MM.1S (cell line): Measurements from ENCODE around the gene CORO2A.
"Not testable (repeated sequence)": the region's sequence is repeated elsewhere in the genome, so short reads cannot be mapped to it uniquely, and the experiment has no call there.

ENCODE experiments used
- DNase-seq: peaks from one replicate; pipeline ENCODE4 v3.0.0-alpha.2; 2015
- H2AFZ ChIP-seq: fragments of 300-600 bp; sonication (generic); 2 replicates; pipeline ENCODE4 v1.6.0; 2016; ENCODE audit warnings: antibody characterized with exemption, low read length
- H3F3A ChIP-seq: fragments of 300-600 bp; sonication (generic); 2 replicates; pipeline ENCODE4 v1.6.1; 2016; ENCODE audit warnings: mild to moderate bottlenecking, antibody characterized with exemption, low read length, moderate library complexity, mixed read lengths; ENCODE audit not compliant: insufficient read depth
- H3K27ac ChIP-seq: fragments of 300-600 bp; sonication (generic); 2 replicates; pipeline ENCODE4 v1.5.1; 2016; ENCODE audit warnings: mild to moderate bottlenecking, low read length
- H3K27me3 ChIP-seq: fragments of 300-600 bp; sonication (generic); replicated peaks from 2 replicates; pipeline ENCODE4 v1.6.0; 2016; ENCODE audit warnings: low read length; ENCODE audit not compliant: insufficient read depth
- H3K36me3 ChIP-seq: fragments of 300-600 bp; sonication (generic); replicated peaks from 2 replicates; pipeline ENCODE4 v1.6.1; 2016; ENCODE audit warnings: mild to moderate bottlenecking, low read length, mixed read lengths; ENCODE audit not compliant: insufficient read depth
- H3K4me1 ChIP-seq: fragments of 300-600 bp; sonication (generic); 2 replicates; pipeline ENCODE4 v1.6.1; 2016; ENCODE audit warnings: low read length, mixed read lengths
- H3K4me2 ChIP-seq: fragments of 300-600 bp; sonication (generic); 2 replicates; pipeline ENCODE4 v1.6.0; 2016; ENCODE audit warnings: low read depth, low read length
- H3K4me3 ChIP-seq: fragments of 300-600 bp; sonication (generic); 2 replicates; pipeline ENCODE4 v1.5.1; 2016; ENCODE audit warnings: low read length, mixed read lengths
- H3K79me2 ChIP-seq: fragments of 300-600 bp; sonication (generic); 2 replicates; pipeline ENCODE4 v1.6.1; 2016; ENCODE audit warnings: mixed run types, low read length, mixed read lengths
- H3K9ac ChIP-seq: fragments of 300-600 bp; sonication (generic); 2 replicates; pipeline ENCODE4 v1.6.1; 2016; ENCODE audit warnings: low read length, mixed read lengths
- H3K9me2 ChIP-seq: fragments of 300-600 bp; sonication (generic); replicated peaks from 2 replicates; pipeline ENCODE4 v1.6.1; 2016; ENCODE audit warnings: mild to moderate bottlenecking, low read length, mixed read lengths; ENCODE audit not compliant: insufficient read depth
- H3K9me3 ChIP-seq: fragments of 300-600 bp; sonication (generic); replicated peaks from 2 replicates; pipeline ENCODE4 v1.6.1; 2016; ENCODE audit warnings: mild to moderate bottlenecking, low read length, mixed read lengths; ENCODE audit not compliant: insufficient read depth
- H4K20me1 ChIP-seq: fragments of 300-600 bp; sonication (generic); 2 replicates; pipeline ENCODE4 v1.6.1; 2016; ENCODE audit warnings: mild to moderate bottlenecking, low read length, moderate library complexity, mixed read lengths; ENCODE audit not compliant: insufficient read depth
- EZH2 ChIP-seq: fragments of 300-600 bp; sonication (generic); optimal IDR thresholded peaks from 2 replicates; pipeline ENCODE3; 2017; ENCODE audit warnings: low read depth, mild to moderate bottlenecking, antibody characterized with exemption, low read length, mixed read lengths
- EZH2phosphoT487 ChIP-seq: fragments of 300-600 bp; sonication (generic); IDR thresholded peaks from 2 replicates; pipeline ENCODE4 v1.6.1; 2018; ENCODE audit warnings: antibody characterized with exemption, low read length
- TF ChIP-seq, protein P1 (sequence below): fragments of 300-600 bp; sonication (generic); IDR thresholded peaks from 2 replicates; pipeline ENCODE4 v1.5.1; 2016; ENCODE audit warnings: antibody characterized with exemption, low read length, mixed read lengths

The CORO2A gene

DNA sequence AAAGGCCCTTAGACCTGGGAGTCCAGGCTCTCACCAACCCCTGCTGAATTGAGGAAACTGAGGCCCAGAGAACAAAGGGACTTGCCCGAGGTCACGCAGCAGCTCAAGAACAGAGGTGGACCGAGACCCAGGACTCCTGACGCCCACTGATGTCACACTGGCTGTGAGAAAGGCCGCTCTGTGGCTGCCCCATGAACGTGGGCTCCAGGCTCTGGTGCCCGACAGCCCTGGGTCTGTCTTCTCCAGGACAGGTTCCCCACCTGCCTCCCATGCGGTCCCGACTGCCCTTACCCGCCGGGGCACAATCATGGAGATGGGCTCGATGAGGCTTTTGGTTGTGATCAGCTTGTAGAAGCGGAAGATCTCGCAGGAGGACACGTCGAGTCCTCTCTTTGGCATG lies 64.1 kb downstream of the CORO2A start:
- no peak overlapping the region for H3K4me2 ChIP-seq
- H3K36me3 ChIP-seq = no peaks in the 10 kb centered on the region
- TF ChIP-seq, protein P1, sequence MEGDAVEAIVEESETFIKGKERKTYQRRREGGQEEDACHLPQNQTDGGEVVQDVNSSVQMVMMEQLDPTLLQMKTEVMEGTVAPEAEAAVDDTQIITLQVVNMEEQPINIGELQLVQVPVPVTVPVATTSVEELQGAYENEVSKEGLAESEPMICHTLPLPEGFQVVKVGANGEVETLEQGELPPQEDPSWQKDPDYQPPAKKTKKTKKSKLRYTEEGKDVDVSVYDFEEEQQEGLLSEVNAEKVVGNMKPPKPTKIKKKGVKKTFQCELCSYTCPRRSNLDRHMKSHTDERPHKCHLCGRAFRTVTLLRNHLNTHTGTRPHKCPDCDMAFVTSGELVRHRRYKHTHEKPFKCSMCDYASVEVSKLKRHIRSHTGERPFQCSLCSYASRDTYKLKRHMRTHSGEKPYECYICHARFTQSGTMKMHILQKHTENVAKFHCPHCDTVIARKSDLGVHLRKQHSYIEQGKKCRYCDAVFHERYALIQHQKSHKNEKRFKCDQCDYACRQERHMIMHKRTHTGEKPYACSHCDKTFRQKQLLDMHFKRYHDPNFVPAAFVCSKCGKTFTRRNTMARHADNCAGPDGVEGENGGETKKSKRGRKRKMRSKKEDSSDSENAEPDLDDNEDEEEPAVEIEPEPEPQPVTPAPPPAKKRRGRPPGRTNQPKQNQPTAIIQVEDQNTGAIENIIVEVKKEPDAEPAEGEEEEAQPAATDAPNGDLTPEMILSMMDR = no peak
- TF ChIP-seq EZH2 (no peak), EZH2phosphoT487 (no peak)
- H3K4me1 ChIP-seq = peaks cover 8% of the 10 kb centered on the region; the same call in 1 of the 2 replicates
- no peaks in the 10 kb centered on the region for H3F3A ChIP-seq
- no peaks in the 10 kb centered on the region for H3K9me2 ChIP-seq
- H3K4me3 ChIP-seq = no peak overlapping the region
- H3K27ac ChIP-seq = no peak overlapping the region
- no peak overlapping the region for H2AFZ ChIP-seq
- H4K20me1 ChIP-seq = no peaks in the 10 kb centered on the region
- no peaks in the 10 kb centered on the region for H3K27me3 ChIP-seq
- H3K79me2 ChIP-seq = no peaks in the 10 kb centered on the region
- no peak for DNase-seq
- H3K9ac ChIP-seq = no peak overlapping the region
- no peaks in the 10 kb centered on the region for H3K9me3 ChIP-seq

DNA sequence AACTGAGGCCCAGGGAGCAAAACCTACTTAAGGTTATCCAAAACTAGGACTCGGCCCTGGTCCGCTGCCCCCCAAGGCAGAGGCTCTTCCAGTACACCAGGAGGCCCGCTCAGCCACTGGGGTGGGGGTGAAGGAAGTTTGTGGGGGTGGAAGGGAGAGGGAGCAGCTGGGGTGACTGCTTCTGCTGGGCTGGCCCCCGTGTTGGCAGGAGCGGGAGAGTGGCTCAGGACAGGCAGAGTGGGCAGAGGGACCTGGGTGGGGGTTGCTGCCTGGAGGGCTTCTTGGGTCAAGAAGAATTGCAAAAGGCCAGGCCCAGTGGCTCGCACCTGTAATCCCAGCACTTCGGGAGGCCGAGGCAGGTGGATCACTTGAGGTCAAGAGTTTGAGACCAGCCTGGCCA lies 65.2 kb downstream of the CORO2A start:
- no peak overlapping the region for H3K4me2 ChIP-seq
- no peak for DNase-seq
- no peaks in the 10 kb centered on the region for H3F3A ChIP-seq
- H2AFZ ChIP-seq = no peak overlapping the region
- H3K27ac ChIP-seq = no peak overlapping the region
- no peaks in the 10 kb centered on the region for H3K36me3 ChIP-seq
- H3K27me3 ChIP-seq = no peaks in the 10 kb centered on the region
- H3K9ac ChIP-seq = no peak overlapping the region
- no peaks in the 10 kb centered on the region for H3K9me2 ChIP-seq
- H3K4me1 ChIP-seq = peaks cover 5% of the 10 kb centered on the region; the same call in 1 of the 2 replicates
- no peaks in the 10 kb centered on the region for H3K9me3 ChIP-seq
- H3K4me3 ChIP-seq = no peak overlapping the region
- no peaks in the 10 kb centered on the region for H3K79me2 ChIP-seq
- TF ChIP-seq EZH2 = no peak
- TF ChIP-seq, protein P1 = no peak
- no peak for TF ChIP-seq EZH2phosphoT487
- H4K20me1 ChIP-seq = no peaks in the 10 kb centered on the region

DNA sequence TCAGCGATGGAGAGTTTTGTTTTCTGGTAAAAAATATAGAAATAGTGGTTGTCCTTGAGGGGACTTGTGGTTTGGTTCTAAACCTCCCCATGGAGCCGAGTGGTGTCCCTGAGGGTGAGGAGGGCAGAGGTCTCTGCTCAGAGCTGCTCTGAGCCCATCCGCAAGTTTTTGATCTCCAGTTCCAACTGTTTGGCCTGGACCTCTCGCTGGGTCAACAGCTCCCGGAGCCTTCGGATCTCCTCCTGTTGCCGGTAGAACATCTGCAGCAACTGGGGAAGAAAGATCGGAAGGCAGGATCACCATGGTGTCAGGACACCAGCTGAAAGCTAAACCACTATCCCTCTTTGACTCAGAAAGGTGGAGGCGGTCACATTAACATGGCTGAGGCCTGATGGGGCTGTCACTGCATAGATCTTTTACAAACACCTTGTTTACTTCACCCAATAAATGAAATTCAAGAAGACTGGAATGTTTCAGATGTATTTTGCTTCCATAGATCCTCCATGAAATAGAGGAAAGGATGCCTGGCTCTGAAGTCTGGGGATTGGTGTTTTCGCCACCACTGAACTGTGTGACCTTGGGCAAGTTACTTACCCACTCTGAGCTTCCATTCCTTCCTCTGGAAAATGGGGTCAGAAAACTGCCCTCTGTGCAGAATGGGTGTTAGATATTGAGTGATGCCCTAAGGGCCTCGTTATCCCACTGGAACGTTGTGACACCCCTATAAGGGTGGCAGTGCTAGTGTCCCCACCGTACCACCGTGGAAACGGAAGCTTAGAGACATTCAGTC lies 67.6 kb downstream of the CORO2A start:
- Histone ChIP-seq H2AFZ (no peak overlapping the region), H3K27ac (no peak overlapping the region), H3K4me2 (no peak overlapping the region), H3K4me3 (no peak overlapping the region), H3K9me3 (no peaks in the 10 kb centered on the region), H3F3A (no peaks in the 10 kb centered on the region), H4K20me1 (no peaks in the 10 kb centered on the region), H3K27me3 (no peaks in the 10 kb centered on the region), H3K36me3 (no peaks in the 10 kb centered on the region), H3K9ac (no peak overlapping the region), H3K4me1 (peaks cover 5% of the 10 kb centered on the region; the same call in 1 of the 2 replicates), H3K79me2 (no peaks in the 10 kb centered on the region), H3K9me2 (no peaks in the 10 kb centered on the region)
- TF ChIP-seq EZH2phosphoT487 (no peak), EZH2 (no peak)
- TF ChIP-seq, protein P1 = no peak
- DNase-seq = no peak

DNA sequence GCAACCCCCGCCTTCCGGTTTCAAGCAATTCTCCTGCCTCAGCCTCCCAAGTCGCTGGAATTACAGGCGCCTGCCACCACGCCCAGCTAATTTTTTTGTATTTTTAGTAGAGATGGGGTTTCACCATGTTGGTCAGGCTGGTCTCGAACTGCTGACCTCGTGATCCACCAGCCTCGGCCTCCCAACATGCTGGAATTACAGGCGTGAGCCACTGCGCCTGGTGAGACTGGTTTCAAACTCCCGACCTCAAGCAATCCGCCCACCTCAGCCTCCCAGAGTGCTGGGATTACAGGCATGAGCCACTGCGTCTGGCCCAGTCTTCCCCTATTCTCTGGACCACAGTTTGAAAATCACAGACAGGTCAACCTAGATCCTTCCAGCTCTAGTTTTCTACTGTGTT lies 68.3 kb downstream of the CORO2A start:
- H3K9me2 ChIP-seq, H4K20me1 ChIP-seq, DNase-seq, H3K27me3 ChIP-seq, H3K4me1 ChIP-seq, H3K36me3 ChIP-seq, H3F3A ChIP-seq, H3K4me3 ChIP-seq, H2AFZ ChIP-seq, H3K79me2 ChIP-seq, H3K9ac ChIP-seq, H3K9me3 ChIP-seq, H3K27ac ChIP-seq, H3K4me2 ChIP-seq: not testable (repeated sequence)
